GM23338 (cell line): ENCODE measurements around the gene CPE. TPM values are rescaled to one million over a fixed set of nuclear protein-coding genes. Genes with fewer than 3 reads are reported as not detected.

Experiments
- ATAC-seq: fragments of 200-7000 bp; cut with Tn5 transposase; 3 replicates; pipeline ENCODE4 v1.9.1; 2020
- DNase-seq: peaks from one replicate; pipeline ENCODE4 v3.0.0-alpha.2; 2015; ENCODE audit warnings: low spot score
- H2AFZ ChIP-seq: fragments of 200-600 bp; sonication (generic); 2 replicates; pipeline ENCODE4 v1.8.0; 2016; ENCODE audit warnings: antibody characterized with exemption, mild to moderate bottlenecking, moderate library complexity
- H3F3A ChIP-seq: fragments of 200-600 bp; sonication (generic); replicated peaks from 2 replicates; pipeline ENCODE4 v1.8.0; 2017; ENCODE audit warnings: antibody characterized with exemption, mixed run types, low read depth
- H3K27ac ChIP-seq: fragments of 200-600 bp; sonication (generic); 2 replicates; pipeline ENCODE4 v1.6.1; 2016; ENCODE audit warnings: low read depth
- H3K27me3 ChIP-seq: fragments of 200-600 bp; sonication (generic); 2 replicates; pipeline ENCODE4 v1.8.0; 2016; ENCODE audit warnings: mild to moderate bottlenecking, mixed run types, moderate library complexity; ENCODE audit not compliant: insufficient read depth
- H3K36me3 ChIP-seq: fragments of 200-600 bp; sonication (generic); 2 replicates; pipeline ENCODE4 v1.8.0; 2016; ENCODE audit warnings: mild to moderate bottlenecking; ENCODE audit not compliant: insufficient read depth
- H3K4me1 ChIP-seq: fragments of 200-600 bp; sonication (generic); 2 replicates; pipeline ENCODE4 v1.8.0; 2016; ENCODE audit warnings: mild to moderate bottlenecking, moderate library complexity; ENCODE audit not compliant: insufficient read depth
- H3K4me2 ChIP-seq: fragments of 200-600 bp; sonication (generic); 2 replicates; pipeline ENCODE4 v1.7.1; 2017; ENCODE audit warnings: mixed run types
- H3K4me3 ChIP-seq: fragments of 200-600 bp; sonication (generic); 2 replicates; pipeline ENCODE4 v1.6.1; 2016; ENCODE audit warnings: mixed run types
- H3K79me2 ChIP-seq: fragments of 200-600 bp; sonication (generic); replicated peaks from 2 replicates; pipeline ENCODE4 v1.8.0; 2017; ENCODE audit warnings: mild to moderate bottlenecking; ENCODE audit not compliant: insufficient read depth
- H3K9me2 ChIP-seq: fragments of 200-600 bp; sonication (generic); 2 replicates; pipeline ENCODE4 v1.8.0; 2017; ENCODE audit not compliant: insufficient read depth
- H4K20me1 ChIP-seq: fragments of 200-600 bp; sonication (generic); replicated peaks from 2 replicates; pipeline ENCODE4 v1.8.0; 2017; ENCODE audit warnings: mild to moderate bottlenecking; ENCODE audit not compliant: insufficient read depth
- H3K27ac Mint-ChIP-seq: 2 replicates; pipeline ENCODE4 v1.8.0; 2020; ENCODE audit warnings: inconsistent platforms, mild to moderate bottlenecking, moderate library complexity, mixed read lengths
- H3K27me3 Mint-ChIP-seq: 3 replicates; pipeline ENCODE4 v1.8.0; 2022; ENCODE audit warnings: low read depth, mild to moderate bottlenecking, moderate library complexity, mixed read lengths, inconsistent platforms; ENCODE audit not compliant: insufficient read depth, poor library complexity
- H3K36me3 Mint-ChIP-seq: 3 replicates; pipeline ENCODE4 v1.8.0; 2021; ENCODE audit warnings: low read depth, mild to moderate bottlenecking, inconsistent platforms, moderate library complexity, mixed read lengths
- H3K4me1 Mint-ChIP-seq: 3 replicates; pipeline ENCODE4 v1.8.0; 2020; ENCODE audit warnings: mild to moderate bottlenecking, inconsistent platforms, mixed read lengths
- H3K4me3 Mint-ChIP-seq: 3 replicates; pipeline ENCODE4 v1.8.0; 2021; ENCODE audit warnings: moderate library complexity, mild to moderate bottlenecking, inconsistent platforms, mixed read lengths
- H3K9me3 Mint-ChIP-seq: 3 replicates; pipeline ENCODE4 v1.8.0; 2020; ENCODE audit warnings: moderate library complexity, mild to moderate bottlenecking, inconsistent platforms, mixed read lengths
- CTCF ChIP-seq, 2 experiments: fragments of 200-600 bp in 1 of 2; sonication (generic) in 1 of 2; conservative IDR thresholded peaks; 2 replicates each; pipeline versions ENCODE4 v1.5.1 to v1.6.1; 2016 to 2017; ENCODE audit warnings: antibody characterized with exemption in 2 of 2, low read depth in 2 of 2, mild to moderate bottlenecking in 2 of 2, moderate library complexity in 1 of 2
- EZH2phosphoT487 ChIP-seq: fragments of 200-600 bp; sonication (generic); IDR thresholded peaks from one replicate; pipeline ENCODE4 v1.8.1; 2018; ENCODE audit warnings: antibody characterized with exemption; ENCODE audit not compliant: unreplicated experiment
- JUNB ChIP-seq: IDR thresholded peaks from one replicate; pipeline ENCODE4 v1.6.1; 2016; ENCODE audit warnings: antibody characterized with exemption; ENCODE audit not compliant: unreplicated experiment
- NANOG ChIP-seq: IDR thresholded peaks from 2 replicates; pipeline ENCODE4 v1.6.1; 2016; ENCODE audit warnings: antibody characterized with exemption, borderline replicate concordance
- POLR2AphosphoS5 ChIP-seq: IDR thresholded peaks from 2 replicates; pipeline ENCODE4 v1.6.1; 2016; ENCODE audit warnings: antibody characterized with exemption, low read depth
- STAT1 ChIP-seq: IDR thresholded peaks from one replicate; pipeline ENCODE4 v1.6.1; 2016; ENCODE audit warnings: antibody characterized with exemption; ENCODE audit not compliant: unreplicated experiment
- ZNF331 ChIP-seq: fragments of 250-450 bp; sonication (Bioruptor Pico); IDR thresholded peaks from 2 replicates; pipeline ENCODE4 v1.5.0; 2020; ENCODE audit warnings: low read depth, mild to moderate bottlenecking, moderate library complexity
- polyA plus RNA-seq: library from polyadenylated mRNA; unstranded; fragments of >200 nt; fragmentation: Nextera tagmentation; extraction: Ambion mirVana; gene quantifications from 2 replicates; pipeline ENCODE4 v1.2.1, GENCODE V29; 2016
- total RNA-seq: library from RNA; depleted of rRNA; stranded (reverse); fragments of >200 nt; shearing (Covaris generic); gene quantifications from 2 replicates; pipeline ENCODE4 v1.2.3, GENCODE V29; 2014
- TF ChIP-seq, protein P1 (sequence below): IDR thresholded peaks from one replicate; pipeline ENCODE4 v1.6.1; 2018; ENCODE audit warnings: antibody characterized with exemption; ENCODE audit not compliant: unreplicated experiment

Gene CPE
- total and polyA plus RNA-seq, 2 experiments from 2014 or later: 10.3 to 16.5 TPM

- H3K4me1 Mint-ChIP-seq: peaks cover 5% of the 10 kb centered on the region; the same call in 2 of the 3 replicates
- H3K36me3 ChIP-seq: no peaks in the 10 kb centered on the region
- H3K79me2 ChIP-seq: no peaks in the 10 kb centered on the region
- no peaks in the 10 kb centered on the region for H3K9me2 ChIP-seq
- ATAC-seq: peak; percentile 34; the same call in 1 of the 3 replicates
- DNase-seq: peak; percentile 28
- no peaks in the 10 kb centered on the region for H3K27me3 Mint-ChIP-seq
- no peak overlapping the region for H2AFZ ChIP-seq
- H3K4me3 Mint-ChIP-seq: no peak overlapping the region
- H3K4me1 ChIP-seq: no peaks in the 10 kb centered on the region; the same call in 1 of the 2 replicates
- no peaks in the 10 kb centered on the region for H4K20me1 ChIP-seq
- no peak overlapping the region for H3K4me3 ChIP-seq
- H3F3A ChIP-seq: no peaks in the 10 kb centered on the region
- no peaks in the 10 kb centered on the region for H3K9me3 Mint-ChIP-seq
- H3K27me3 ChIP-seq: no peaks in the 10 kb centered on the region
- no peak overlapping the region for H3K4me2 ChIP-seq
- H3K36me3 Mint-ChIP-seq: no peaks in the 10 kb centered on the region
- TF ChIP-seq CTCF (conservative IDR thresholded peaks at IDR 0.05; ENCODE audit: low read depth in 2 of 2): no peak
- TF ChIP-seq, protein P1, sequence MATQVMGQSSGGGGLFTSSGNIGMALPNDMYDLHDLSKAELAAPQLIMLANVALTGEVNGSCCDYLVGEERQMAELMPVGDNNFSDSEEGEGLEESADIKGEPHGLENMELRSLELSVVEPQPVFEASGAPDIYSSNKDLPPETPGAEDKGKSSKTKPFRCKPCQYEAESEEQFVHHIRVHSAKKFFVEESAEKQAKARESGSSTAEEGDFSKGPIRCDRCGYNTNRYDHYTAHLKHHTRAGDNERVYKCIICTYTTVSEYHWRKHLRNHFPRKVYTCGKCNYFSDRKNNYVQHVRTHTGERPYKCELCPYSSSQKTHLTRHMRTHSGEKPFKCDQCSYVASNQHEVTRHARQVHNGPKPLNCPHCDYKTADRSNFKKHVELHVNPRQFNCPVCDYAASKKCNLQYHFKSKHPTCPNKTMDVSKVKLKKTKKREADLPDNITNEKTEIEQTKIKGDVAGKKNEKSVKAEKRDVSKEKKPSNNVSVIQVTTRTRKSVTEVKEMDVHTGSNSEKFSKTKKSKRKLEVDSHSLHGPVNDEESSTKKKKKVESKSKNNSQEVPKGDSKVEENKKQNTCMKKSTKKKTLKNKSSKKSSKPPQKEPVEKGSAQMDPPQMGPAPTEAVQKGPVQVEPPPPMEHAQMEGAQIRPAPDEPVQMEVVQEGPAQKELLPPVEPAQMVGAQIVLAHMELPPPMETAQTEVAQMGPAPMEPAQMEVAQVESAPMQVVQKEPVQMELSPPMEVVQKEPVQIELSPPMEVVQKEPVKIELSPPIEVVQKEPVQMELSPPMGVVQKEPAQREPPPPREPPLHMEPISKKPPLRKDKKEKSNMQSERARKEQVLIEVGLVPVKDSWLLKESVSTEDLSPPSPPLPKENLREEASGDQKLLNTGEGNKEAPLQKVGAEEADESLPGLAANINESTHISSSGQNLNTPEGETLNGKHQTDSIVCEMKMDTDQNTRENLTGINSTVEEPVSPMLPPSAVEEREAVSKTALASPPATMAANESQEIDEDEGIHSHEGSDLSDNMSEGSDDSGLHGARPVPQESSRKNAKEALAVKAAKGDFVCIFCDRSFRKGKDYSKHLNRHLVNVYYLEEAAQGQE: no peak
- no peak overlapping the region for H3K27ac Mint-ChIP-seq
- H3K27ac ChIP-seq: no peak overlapping the region
These were observed 154.2 kb downstream of the CPE start for GRCh38 chr4:165532976-165533375.

DNA sequence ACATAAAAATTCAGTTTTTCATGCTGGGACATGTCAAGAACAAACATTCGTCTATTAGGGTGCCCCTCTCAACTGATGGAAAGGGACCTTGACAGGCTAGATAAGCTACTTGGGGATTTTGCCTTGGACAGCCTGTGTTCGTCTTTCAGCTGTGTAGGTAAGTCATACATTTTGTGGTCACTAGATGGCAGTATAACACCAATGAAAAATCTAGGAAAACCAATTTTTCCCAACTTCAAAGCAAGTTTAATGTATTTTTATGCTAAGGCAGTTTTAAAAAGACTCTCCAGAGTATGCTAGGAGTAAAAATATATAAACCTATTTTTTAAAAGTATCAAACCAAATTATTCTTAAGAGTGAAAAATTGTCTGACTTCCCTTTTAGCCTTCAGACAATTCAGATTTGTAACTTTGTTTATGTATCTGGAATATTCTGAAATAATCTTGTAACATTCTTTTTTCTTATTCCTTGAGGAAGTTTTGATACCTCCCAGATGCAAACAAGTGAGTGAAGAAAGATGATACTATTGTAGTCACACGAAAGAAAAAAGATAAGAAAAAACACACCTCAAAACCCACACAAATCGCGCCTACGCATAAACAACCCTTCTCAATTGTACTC, 158.3 kb downstream of the CPE start:
- DNase-seq (peak; percentile 66), ATAC-seq (peak; percentile 75)
- Mint-ChIP-seq H3K27ac (no peak overlapping the region), H3K4me3 (no peak overlapping the region), H3K36me3 (no peaks in the 10 kb centered on the region), H3K9me3 (no peaks in the 10 kb centered on the region), H3K27me3 (peaks cover 2% of the 10 kb centered on the region), H3K4me1 (peaks cover 5% of the 10 kb centered on the region; the same call in 2 of the 3 replicates)
- Histone ChIP-seq H3K4me1 (no peaks in the 10 kb centered on the region; the same call in 1 of the 2 replicates), H3F3A (0 out of 2 replicates have a peak, but pooled peaks cover 4% of the 10 kb centered on the region), H3K27ac (no peak overlapping the region), H3K79me2 (no peaks in the 10 kb centered on the region), H3K27me3 (no peaks in the 10 kb centered on the region), H4K20me1 (no peaks in the 10 kb centered on the region), H3K4me2 (no peak overlapping the region), H3K9me2 (0 out of 2 replicates have a peak, but pooled peaks cover 4% of the 10 kb centered on the region), H3K4me3 (no peak overlapping the region), H2AFZ (no peak overlapping the region), H3K36me3 (no peaks in the 10 kb centered on the region)
- TF ChIP-seq, protein P1: no peak
- TF ChIP-seq EZH2phosphoT487 (no peak), NANOG (no peak), JUNB (no peak), POLR2AphosphoS5 (no peak), CTCF (conservative IDR thresholded peaks at IDR 0.05; ENCODE audit: low read depth in 2 of 2) (peak; percentile 68 to 85), ZNF331 (CRISPR knock-in tag) (no peak), STAT1 (no peak)
